NK-92 (cell line): ENCODE measurements around the gene DOK7.
"Not testable (repeated sequence)": the region's sequence is repeated elsewhere in the genome, so short reads cannot be mapped to it uniquely, and the experiment has no call there.

Experiments used
- DNase-seq: peaks from one replicate; lab custom pipeline; 2025; ENCODE audit not compliant: unreplicated experiment; lab: John Stamatoyannopoulos, UW

DOK7 gene

GRCh38 chr4:3530663-3531254 is 67.7 kb downstream of the DOK7 start:
- no peak for DNase-seq

- DNase-seq, result no peak
These were observed 68.3 kb downstream of the DOK7 start for GRCh38 chr4:3531318-3531878.

GRCh38 chr4:3531879-3532750 is 69.0 kb downstream of the DOK7 start, which contains the start of gene LRPAP1:
TSS of gene LRPAP1 (minus strand) at chr4:3532422. CDS start at chr4:3532412, 10 bp downstream.
- peak; percentile 28 for DNase-seq

GRCh38 chr4:3532751-3533422 is 69.8 kb downstream of the DOK7 start:
- DNase-seq, result no peak

- no peak for DNase-seq
These were observed 70.3 kb downstream of the DOK7 start for GRCh38 chr4:3533423-3533820.

- not testable (repeated sequence) for DNase-seq
These were observed 72.7 kb downstream of the DOK7 start for GRCh38 chr4:3535812-3536211.

GRCh38 chr4:3538906-3539305 is 75.8 kb downstream of the DOK7 start:
- not testable (repeated sequence) for DNase-seq

- not testable (repeated sequence) for DNase-seq
These were observed 80.3 kb downstream of the DOK7 start for GRCh38 chr4:3543415-3543814.
